ENCODE data around the gene LCA5.
"Not testable (repeated sequence)": the region's sequence is repeated elsewhere in the genome, so short reads cannot be mapped to it uniquely, and the experiment has no call there.

LCA5 gene

DNA sequence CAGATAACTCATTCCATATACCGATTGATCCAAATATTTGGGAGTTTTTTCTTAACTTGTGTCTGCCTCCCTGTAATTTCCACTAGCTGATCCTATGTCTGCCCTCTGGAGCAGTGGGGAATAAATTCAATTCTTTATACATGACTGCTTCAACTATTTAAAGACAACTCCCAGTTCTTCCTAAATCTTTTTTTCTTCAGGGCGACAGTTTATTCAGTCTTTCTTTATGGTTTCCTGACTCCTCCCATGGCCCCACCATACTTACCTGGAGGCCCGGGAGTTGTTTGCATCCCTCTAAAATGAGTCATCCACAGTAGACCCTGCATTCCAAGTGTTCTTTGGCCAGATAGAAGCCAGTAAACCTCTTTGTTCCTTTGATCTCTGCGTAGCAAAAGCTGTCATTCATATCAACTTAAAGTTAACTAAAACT, 73.6 kb downstream of the LCA5 start:
- DNase-seq = no peak

DNA sequence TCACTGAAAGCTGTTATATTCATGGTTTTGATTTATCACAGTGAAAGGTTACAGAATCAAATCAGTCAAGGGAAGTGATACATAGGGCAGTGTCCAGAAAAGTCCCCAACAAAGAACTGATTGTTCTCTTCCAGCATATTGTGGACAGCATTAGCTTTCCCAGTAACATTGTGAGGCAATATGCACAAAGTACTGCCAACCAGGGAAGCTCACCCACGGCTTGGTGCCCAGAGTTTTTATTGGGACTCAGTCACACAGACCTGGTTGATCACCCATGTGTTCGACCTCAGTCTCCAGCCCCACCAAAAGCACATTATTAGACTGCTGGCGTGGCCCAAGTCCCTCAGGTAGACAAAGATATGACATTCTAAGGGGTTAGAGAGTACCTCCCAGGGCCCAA, 76.0 kb downstream of the LCA5 start:
- no peak for DNase-seq

DNA sequence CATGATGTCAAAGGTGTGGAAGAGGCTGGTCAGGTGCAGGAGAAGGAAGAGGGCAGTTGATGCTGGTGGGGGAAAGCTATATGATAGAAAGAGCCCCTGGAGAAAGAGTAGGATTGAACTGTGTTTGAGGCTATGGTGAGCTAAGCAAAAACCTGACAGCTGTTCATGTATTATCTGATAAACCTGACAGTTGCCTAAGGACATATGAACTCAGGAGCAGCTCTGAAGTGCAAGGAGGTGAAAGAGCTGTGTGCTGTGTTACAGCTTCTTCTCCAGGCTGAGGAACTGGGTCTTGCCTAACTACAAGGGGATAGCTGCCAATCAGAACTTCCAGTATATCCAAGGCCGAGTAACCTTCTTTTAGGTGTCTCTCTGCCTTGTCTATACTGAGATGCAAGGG, 81.8 kb downstream of the LCA5 start:
- DNase-seq = no peak

DNA sequence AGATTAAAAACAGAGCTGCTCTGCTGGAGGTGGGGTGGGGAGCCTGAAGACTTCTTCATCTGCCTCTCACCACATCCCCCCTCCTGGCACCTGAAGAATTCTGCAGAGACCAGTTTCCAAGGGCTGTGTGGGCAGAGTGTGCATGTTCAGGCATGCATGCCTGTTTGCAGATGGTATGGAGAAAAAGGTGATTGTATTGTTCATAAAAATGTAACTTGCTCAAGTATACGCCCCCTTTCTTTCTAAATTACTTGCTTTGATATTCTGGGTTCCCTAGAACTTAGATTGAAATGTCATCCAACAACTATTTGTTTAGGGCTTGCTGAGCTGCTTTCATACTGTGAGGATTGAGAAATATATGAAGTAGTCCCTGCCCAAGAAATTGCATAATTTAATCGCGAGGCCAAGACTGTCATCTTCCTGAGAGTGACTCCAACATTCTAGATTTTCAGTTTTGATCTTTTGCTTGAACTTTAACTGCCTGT, 83.6 kb downstream of the LCA5 start:
- no peak for DNase-seq

DNA sequence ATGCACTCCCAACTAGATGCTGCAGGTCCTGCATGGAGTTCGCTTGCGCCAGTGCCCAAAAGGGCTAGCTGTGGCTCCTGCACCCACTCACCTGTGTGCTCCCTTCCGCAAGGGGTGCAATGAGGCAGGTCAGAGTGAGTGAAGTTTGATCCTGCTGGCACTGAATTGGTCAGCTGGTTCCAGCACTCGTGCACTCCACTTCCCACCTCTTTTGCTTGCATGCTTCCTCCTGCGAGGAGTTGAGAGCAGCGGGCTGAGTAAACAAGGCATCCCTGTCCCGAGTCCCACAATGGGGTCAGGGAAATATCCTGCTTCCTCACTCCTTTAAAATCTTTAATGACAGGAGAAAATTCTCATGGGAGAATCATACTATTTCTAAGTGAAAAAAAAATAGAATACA, 86.2 kb downstream of the LCA5 start:
- no peak for DNase-seq

DNA sequence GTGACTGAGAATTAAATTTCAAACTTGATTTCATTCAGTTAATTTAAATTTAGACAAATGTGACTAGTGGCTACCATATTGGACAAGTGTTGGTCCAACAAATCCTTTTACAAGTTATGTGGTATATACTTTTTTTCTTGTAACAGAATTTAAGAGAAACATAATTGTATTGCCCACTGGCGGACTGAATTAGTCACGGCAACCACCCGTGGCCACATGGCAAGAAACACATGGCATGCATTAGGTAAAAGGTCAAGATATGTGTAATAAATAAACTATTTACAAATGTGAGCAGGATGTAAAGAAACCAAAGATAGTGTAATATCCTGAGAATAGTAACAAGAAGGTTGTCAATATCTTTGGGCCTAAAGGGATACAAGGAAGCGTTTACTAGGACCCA, 91.2 kb downstream of the LCA5 start:
- DNase-seq = no peak

DNA sequence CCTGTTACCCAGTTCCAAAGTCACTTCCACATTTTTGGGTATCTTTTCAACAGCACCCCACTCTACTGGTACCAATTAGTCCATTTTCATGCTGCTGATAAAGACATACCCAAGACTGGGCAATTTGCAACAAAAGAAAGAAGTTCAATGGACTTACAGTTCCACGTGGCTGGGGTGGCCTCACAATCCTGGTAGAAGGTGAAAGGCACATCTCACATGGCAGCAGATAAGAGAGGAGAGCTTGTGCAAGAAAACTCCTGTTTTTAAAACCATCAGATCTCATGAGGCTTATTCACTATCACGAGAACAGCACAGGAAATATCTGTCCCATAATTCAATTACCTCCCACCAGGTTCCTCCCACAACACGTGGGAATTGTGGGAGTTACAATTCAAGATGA, 93.4 kb downstream of the LCA5 start:
- not testable (repeated sequence) for DNase-seq

DNA sequence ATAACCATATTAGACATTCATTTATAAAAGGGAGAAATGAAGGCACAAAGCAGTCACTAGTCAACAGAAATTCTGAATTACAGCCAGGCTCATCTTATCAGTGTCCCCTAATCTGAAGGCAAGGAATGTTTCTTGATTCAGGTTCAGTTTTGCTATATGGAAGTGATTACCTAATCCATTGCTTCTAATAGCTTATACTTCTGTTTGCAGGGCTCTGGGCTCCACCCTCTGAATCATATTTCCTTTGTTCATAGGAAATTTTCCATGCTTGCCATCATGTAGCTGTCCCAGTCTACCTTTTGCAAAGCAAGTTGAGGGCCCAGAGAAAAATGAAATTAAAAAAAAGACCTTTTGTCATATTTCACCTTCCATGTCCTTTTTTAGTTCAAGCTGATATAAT, 96.0 kb downstream of the LCA5 start:
- no peak for DNase-seq

DNA sequence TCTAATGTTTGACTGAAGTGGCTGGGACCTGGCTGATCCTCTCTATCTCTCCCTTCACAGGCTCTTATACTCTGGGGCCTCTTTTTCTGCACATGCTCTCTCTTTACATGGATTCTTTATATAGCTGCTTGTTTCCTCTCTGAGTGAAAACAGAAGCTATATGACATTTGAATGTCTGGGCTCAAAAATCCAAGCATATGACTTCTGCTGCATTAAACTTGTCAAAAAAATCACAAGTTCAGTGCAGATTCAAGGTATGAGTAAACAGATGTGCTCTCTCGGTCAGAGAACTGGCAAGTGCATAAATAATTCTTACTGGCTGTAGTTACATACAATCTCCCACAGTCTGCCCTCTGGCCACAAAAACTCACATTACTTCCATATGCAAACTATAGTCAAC, 96.6 kb downstream of the LCA5 start:
- DNase-seq = no peak

DNA sequence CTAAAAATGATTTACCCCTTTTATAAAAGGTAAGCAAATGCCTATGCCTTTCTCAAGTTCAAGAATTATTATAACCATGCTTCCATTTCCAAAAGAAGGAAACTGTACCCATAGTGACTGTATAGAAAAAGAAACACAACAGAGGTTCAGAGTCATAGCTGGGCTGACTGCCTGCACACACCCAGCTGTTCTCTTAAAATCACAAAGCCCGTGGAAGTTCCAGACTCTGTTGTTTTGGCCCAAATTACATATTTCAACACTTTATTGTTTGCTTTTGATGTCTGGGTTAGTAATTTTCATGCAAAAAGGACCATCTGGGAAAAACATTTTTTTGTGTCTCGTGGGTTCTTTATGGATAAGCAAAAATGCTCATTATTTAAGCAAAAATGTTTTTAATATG, 99.2 kb downstream of the LCA5 start:
- no peak for DNase-seq

DNA sequence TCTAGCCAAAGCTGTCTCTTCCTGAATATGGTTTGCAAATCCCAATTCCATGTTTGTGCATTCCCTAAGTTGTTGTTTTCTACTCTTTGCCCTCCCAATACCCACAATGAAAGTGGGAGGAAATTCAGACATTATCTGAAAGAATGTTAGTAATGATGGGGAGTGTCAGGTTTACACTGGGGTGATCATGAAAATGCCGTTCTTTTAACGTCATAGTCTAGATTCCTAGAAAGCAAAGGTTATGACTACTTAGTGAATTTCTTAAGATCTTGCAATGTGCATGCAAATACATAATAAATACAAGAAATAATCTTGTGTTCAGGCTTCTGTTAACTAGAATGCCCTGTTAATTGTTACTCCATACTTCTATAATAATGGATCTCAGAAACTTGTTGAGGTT, 101.0 kb downstream of the LCA5 start:
- no peak for DNase-seq

DNA sequence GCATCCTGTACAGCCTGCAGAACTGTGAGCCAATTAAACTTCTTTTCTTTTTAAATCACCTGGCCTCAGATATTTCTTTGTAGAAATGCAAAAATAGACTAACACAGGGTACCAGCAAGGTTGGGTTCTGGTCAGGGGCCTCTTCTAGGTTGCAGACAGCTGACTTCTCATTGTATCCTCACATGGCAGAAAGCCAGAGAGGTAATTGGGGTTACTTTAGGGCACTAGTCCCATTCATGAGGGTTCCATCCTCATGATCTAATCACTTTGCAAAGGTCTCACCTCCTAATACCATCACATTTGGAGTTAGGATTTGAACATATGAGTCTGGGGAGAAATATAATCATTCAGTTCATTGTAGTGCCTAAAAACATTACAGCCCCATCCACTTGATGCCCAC, 101.5 kb downstream of the LCA5 start:
- DNase-seq = no peak

Measured in NCI-H2081 (cell line).